Measurements from ENCODE around the gene ZSWIM1.
"Not testable (repeated sequence)": the region's sequence is repeated elsewhere in the genome, so short reads cannot be mapped to it uniquely, and the experiment has no call there.

DNA sequence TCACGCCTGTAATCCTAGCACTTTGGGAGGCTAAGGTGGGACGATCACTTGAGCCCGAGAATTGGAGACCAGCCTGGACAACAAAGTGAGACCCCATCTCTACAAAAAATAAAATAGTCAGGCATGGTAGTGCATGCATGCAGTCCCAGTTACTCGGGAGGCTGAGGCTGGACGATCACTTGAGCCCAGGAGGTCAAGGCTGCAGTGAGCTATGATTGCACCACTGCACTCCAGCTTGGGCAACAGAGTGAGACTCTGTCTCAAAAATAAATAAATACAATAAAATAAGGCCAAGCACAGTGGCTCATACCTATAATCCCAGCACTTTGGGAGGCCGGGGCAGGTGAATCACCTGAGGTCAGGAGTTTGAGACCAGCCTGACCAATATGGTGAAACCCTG, 20.3 kb downstream of the ZSWIM1 start:
- not testable (repeated sequence) for TF ChIP-seq POLR2A (IDR thresholded peaks at IDR 0.05; ENCODE audit: low read length); GATA1 (IDR thresholded peaks at IDR 0.05; ENCODE audit: low read depth, low read length)
